ENCODE results near the gene ALPI.
A peak's percentile ranks its signal among the peaks of the same experiment; 100 is the strongest.
"Not testable (repeated sequence)": the region's sequence is repeated elsewhere in the genome, so short reads cannot be mapped to it uniquely, and the experiment has no call there.

Gene ALPI

DNA sequence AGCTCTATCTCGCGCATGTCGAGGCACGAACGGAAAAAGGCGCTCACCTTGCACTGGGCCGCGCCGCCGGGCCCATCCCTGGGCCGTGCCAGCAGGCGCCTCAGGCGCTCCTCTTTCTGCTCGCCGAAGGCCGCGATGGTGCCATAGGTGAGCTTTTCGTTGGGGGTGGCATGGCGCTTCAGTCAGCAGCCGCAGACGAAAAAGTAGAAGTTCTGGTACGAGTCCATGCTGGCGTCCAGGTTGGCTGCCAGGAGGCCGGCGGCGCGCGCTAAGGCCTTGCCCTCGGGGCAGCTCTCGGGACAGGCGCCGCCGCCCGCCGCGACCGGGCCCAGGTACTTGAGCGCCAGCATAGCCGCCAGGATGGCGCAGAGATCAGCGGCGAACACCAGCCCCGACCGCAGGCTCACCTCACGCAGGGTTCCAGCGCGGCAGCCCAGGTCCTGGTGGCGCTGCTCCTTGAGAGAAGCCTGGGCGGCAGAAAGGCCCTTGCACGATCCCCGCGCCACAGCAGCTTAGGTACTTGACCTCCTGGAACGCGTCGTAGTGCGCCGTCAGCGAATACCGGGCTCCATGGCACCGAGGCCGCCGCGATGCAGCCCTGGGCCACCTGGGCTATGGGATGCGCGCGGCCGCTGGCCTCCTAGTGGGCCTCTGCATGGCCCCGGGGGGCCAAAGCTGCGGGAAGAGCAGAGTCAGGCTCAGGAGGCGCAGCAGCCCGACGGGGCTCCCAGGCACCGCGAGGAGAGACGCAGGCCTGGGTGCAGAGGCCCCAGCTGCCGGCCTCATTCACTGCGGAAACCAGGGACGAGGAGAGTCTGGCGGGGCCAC, 36.5 kb upstream of the ALPI start:
- no peak for DNase-seq (ENCODE audit: low spot score)
- TF ChIP-seq, protein P1, sequence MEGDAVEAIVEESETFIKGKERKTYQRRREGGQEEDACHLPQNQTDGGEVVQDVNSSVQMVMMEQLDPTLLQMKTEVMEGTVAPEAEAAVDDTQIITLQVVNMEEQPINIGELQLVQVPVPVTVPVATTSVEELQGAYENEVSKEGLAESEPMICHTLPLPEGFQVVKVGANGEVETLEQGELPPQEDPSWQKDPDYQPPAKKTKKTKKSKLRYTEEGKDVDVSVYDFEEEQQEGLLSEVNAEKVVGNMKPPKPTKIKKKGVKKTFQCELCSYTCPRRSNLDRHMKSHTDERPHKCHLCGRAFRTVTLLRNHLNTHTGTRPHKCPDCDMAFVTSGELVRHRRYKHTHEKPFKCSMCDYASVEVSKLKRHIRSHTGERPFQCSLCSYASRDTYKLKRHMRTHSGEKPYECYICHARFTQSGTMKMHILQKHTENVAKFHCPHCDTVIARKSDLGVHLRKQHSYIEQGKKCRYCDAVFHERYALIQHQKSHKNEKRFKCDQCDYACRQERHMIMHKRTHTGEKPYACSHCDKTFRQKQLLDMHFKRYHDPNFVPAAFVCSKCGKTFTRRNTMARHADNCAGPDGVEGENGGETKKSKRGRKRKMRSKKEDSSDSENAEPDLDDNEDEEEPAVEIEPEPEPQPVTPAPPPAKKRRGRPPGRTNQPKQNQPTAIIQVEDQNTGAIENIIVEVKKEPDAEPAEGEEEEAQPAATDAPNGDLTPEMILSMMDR (IDR thresholded peaks at IDR 0.05; ENCODE audit: extremely low read depth, missing control alignments) = no peak

DNA sequence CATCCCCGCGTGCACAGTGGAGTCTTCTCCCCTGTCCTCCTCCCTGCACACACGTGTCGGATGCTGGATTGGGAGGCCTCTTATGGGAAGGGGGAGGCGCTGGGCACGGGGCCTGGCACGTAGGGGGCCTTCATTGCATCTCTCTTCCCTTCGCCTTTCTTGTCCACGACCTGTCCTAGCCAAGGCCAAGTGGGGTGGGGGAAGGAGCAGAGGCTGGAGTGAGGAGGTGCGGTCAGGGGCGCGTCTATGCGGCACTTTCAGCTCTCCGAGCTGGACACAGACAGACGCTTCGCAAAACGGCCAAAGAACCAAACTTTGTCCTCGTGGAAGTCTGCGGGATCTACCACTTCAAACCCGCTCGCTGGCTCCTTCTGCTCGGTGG, 35.9 kb upstream of the ALPI start:
- DNase-seq (ENCODE audit: low spot score) = no peak
- TF ChIP-seq, protein P1 (IDR thresholded peaks at IDR 0.05; ENCODE audit: extremely low read depth, missing control alignments) = no peak

DNA sequence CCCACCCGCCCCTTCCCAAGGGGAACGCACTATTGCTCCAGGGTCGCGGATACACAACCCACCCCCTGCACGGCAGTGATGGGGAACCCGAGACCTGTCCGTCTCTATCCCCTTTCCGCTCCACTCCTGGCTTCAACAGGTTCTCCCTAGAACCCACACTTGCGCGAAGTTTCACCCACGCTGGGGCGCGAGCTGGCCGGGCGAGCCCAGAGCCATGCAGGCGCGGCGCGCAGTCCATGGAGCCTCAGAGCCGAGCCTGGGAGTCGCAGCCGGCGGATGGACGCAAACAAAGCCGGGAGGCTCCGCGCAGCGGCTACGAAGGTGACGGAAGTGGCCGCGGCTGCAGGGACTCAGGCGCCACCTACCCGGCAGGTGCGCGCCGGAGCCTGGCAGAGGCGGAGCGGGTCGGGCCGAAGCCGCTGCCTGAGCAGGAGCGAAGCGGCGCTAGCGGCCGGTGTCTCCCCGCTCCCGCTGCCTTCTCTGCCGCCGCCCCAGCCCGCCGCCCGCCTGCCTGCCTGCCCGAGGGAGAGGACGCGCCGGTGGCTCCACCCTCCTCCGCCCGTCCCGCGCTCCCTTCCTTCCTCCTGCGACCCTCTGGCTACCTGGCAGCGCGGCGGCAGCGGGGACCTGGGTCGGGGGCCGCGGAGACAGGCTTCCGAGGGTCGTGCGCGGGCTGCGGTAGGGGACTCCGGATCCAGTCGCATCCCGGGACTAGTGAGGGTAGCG, 35.3 kb upstream of the ALPI start:
- TF ChIP-seq, protein P1 (IDR thresholded peaks at IDR 0.05; ENCODE audit: extremely low read depth, missing control alignments) = no peak
- DNase-seq (ENCODE audit: low spot score) = no peak

- no peak for DNase-seq (ENCODE audit: low spot score)
These were observed 34.7 kb upstream of the ALPI start for GRCh38 chr2:232421189-232421785.

GRCh38 chr2:232422051-232422450, 33.9 kb upstream of the ALPI start:
- TF ChIP-seq, protein P1 (IDR thresholded peaks at IDR 0.05; ENCODE audit: extremely low read depth, missing control alignments) = no peak
- peak; percentile 10 for DNase-seq (ENCODE audit: low spot score)

More at GRCh38 chr2:232421189-232421785, 34.7 kb upstream of the ALPI start:
- TF ChIP-seq, protein P1 (IDR thresholded peaks at IDR 0.05; ENCODE audit: extremely low read depth, missing control alignments) = no peak

DNA sequence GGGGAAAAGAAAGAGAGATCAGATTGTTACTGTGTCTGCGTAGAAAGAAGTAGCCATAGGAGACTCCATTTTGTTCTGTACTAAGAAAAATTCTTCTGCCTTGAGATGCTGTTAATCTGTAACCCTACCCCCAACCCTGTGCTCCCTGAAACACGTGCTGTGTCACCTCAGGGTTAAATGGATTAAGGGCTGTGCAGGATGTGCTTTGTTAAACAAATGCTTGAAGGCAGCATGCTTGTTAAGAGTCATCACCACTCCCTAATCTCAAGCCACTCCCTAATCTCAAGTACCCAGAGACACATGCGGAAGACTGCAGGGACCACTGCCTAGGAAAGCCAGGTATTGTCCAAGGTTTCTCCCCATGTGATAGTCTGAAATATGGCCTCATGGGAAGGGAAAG, 33.0 kb upstream of the ALPI start:
- DNase-seq (ENCODE audit: low spot score) = not testable (repeated sequence)

DNA sequence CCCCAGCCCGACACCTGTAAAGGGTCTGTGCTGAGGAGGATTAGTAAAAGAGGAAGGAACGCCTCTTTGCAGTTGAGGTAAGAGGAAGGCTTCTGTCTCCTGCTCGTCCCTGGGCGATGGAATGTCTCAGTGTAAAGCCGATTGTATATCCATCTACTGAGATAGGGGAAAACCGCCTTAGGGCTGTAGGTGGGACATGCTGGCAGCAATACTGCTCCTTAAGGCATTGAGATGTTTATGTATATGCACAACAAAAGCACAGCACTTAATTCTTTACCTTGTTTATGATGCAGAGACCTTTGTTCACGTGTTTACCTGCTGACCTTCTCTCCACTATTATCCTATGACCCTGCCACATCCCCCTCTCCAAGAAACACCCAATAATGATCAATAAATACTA, 32.5 kb upstream of the ALPI start:
- not testable (repeated sequence) for DNase-seq (ENCODE audit: low spot score)
